Small intestine (tissue), 7 donors: Measurements from ENCODE around the gene RASGEF1C. TPM values are rescaled to one million over a fixed set of nuclear protein-coding genes. Genes with fewer than 3 reads are reported as not detected.
"Not testable (repeated sequence)": the region's sequence is repeated elsewhere in the genome, so short reads cannot be mapped to it uniquely, and the experiment has no call there.

Source experiments
- DNase-seq, 2 donors: peaks; one replicate each; pipeline versions ENCODE4 v3.0.0 to v3.0.0-alpha.2; 2013
- FAIRE-seq: peaks from 2 replicates; lab custom pipeline; 2012; peaks lifted over from hg19 to GRCh38; lab: Jason Lieb, UNC
- H3K27ac ChIP-seq, 3 donors: one replicate each; pipeline ENCODE4 v1.5.1; 2013; ENCODE audit warnings: low read length in 2 of 3, mild to moderate bottlenecking in 2 of 3, control low read depth in 1 of 3, inconsistent platforms in 1 of 3, low read depth in 1 of 3, moderate library complexity in 1 of 3
- H3K27me3 ChIP-seq, 3 donors: one replicate each; pipeline ENCODE4 v1.6.1; 2013; ENCODE audit warnings: low read length in 3 of 3, inconsistent platforms in 1 of 3; ENCODE audit not compliant: control insufficient read depth in 3 of 3, insufficient read depth in 3 of 3
- H3K36me3 ChIP-seq, 3 donors: one replicate each; pipeline ENCODE4 v1.6.1; 2013; ENCODE audit warnings: low read length in 3 of 3, inconsistent platforms in 1 of 3, low read depth in 1 of 3, mild to moderate bottlenecking in 1 of 3, moderate library complexity in 1 of 3; ENCODE audit not compliant: control insufficient read depth in 3 of 3, insufficient read depth in 2 of 3
- H3K4me1 ChIP-seq, 3 donors: one replicate each; pipeline ENCODE4 v1.6.1; 2013; ENCODE audit warnings: low read length in 2 of 3, inconsistent platforms in 1 of 3, low read depth in 1 of 3, mild to moderate bottlenecking in 1 of 3, moderate library complexity in 1 of 3; ENCODE audit not compliant: control insufficient read depth in 3 of 3, insufficient read depth in 2 of 3
- H3K4me3 ChIP-seq, 3 donors: one replicate each; pipeline ENCODE4 v1.5.1; 2013; ENCODE audit warnings: low read length in 3 of 3, control low read depth in 1 of 3, inconsistent platforms in 1 of 3, low read depth in 1 of 3, mild to moderate bottlenecking in 1 of 3, moderate library complexity in 1 of 3
- H3K9me3 ChIP-seq, 2 donors: one replicate each; pipeline ENCODE4 v1.6.1; 2013; ENCODE audit warnings: low read depth in 1 of 2, low read length in 1 of 2; ENCODE audit not compliant: control insufficient read depth in 2 of 2, insufficient read depth in 1 of 2
- WGBS, 3 donors: extraction: QIAGEN DNeasy Blood & Tissue Kit; methylation state at CpG; one replicate each; pipeline ENCODE4 v1.1.7; 2013; 5-methylcytosine and 5-hydroxymethylcytosine counted together
- polyA plus RNA-seq, 4 donors: library from polyadenylated mRNA; stranded (reverse) in 3 of 4; unstranded in 1 of 4; fragments of 200-250 nt in 3 of 4; fragments of 120-200 nt in 1 of 4; gene quantifications; one replicate each; pipeline versions ENCODE4 v1.2.1 to v1.2.3, GENCODE V29; 2013
- donor health status: healthy with polysubstance abuse.
- donor health status: control.
- donor health status: control.
- donor health status: Bipolar disorder and iron deficiency.
- donor health status: healthy.

RASGEF1C gene
- polyA plus RNA-seq, 4 donors: 0.37 to 0.54 (median 0.40) TPM; not detected in 1

GRCh38 chr5:180090769-180091546 lies 118.1 kb downstream of the RASGEF1C start:
- DNase-seq: peak; percentile 46 to 52
- FAIRE-seq: no peak

DNA sequence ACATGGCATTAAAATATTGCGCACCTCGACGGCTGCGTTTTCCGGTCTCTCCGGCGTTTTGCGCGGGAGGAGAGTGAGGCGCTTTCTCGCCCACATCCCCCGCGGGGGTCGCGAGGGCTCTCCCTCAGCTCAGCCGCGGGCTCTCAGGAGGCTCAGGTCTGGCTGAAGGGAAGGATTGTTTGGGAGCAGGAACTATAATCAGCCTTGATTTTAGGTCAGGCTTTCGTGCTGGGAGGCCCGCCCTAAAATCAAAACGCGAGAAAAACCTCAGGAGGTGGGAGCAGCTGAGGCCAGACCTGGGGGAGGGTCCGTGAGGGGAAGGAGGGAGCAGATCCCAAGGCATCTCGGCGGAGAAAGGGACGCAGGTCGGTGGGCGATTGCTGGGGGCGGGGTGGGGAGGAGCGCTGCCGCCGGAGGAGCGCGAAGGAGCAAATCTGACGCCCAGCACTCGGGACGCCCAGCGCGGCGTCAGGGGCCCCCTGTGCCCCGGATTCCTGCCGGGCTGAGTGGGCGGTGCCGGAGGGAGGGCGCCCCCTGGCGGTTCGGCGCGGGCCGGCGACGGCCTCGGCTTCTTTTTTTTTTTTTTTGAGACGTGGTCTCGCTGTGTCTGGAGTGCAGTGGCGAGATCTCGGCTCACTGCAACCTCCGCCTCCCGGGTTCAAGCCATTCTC lies 118.8 kb downstream of the RASGEF1C start:
- DNase-seq (peak; percentile 41 to 91), FAIRE-seq (no peak)
- H3K9me3 ChIP-seq: no peaks in the 10 kb centered on the region
- WGBS, 3 donors: 2 to 11% (median 9%) methylated on average over 45 to 58 of the region's 58 CpGs
- H3K36me3 ChIP-seq: no peaks in the 10 kb centered on the region
- H3K27ac ChIP-seq: peak overlapping the region in 1 of 3 donors; percentile 29
- H3K27me3 ChIP-seq: no peaks in the 10 kb centered on the region
- H3K4me3 ChIP-seq: peak overlapping the region; percentile 27 to 52 (median 33)
- peaks cover 0 to 9% (median 0%) of the 10 kb centered on the region in 3 donors for H3K4me1 ChIP-seq

More at GRCh38 chr5:180090769-180091546, 118.1 kb downstream of the RASGEF1C start:
- Histone ChIP-seq H3K27me3 (no peaks in the 10 kb centered on the region), H3K36me3 (no peaks in the 10 kb centered on the region), H3K4me1 (peaks cover 0 to 3% (median 0%) of the 10 kb centered on the region in 3 donors), H3K9me3 (no peaks in the 10 kb centered on the region), H3K27ac (no peak overlapping the region), H3K4me3 (peak overlapping the region in 2 of 3 donors; percentile 33 to 52)
- 8 to 24% (median 13%) methylated on average over 17 of the region's 17 CpGs for WGBS, 3 donors

DNA sequence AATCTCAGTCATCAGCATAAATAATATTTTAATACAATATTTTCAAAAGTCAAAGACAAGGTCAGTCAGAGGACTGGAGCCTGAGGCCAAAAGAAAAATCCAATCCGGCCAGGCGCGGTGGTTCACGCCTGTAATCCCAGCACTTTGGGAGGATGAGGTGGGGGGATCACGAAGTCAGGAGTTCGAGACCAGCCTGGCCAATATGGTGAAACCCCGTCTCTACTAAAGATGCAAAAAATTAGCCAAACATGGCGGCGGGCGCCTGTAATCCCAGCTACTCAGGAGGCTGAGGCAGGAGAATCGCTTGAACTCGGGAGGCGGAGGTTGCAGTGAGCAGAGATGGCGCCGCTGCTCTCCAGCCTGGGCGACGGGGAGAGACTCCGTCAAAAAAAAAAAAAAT lies 119.4 kb downstream of the RASGEF1C start:
- not testable (repeated sequence) for H3K36me3 ChIP-seq, DNase-seq, FAIRE-seq, H3K9me3 ChIP-seq, H3K27me3 ChIP-seq, H3K27ac ChIP-seq
- H3K4me1 ChIP-seq: peaks cover 0 to 12% (median 0%) of the 10 kb centered on the region in 3 donors
- WGBS, 3 donors: 76 to 91% (median 87%) methylated on average over 18 of the region's 18 CpGs
- peak overlapping the region in 1 of 3 donors; percentile 52 for H3K4me3 ChIP-seq

- Histone ChIP-seq H3K36me3 (no peaks in the 10 kb centered on the region), H3K4me1 (peaks cover 0 to 13% (median 0%) of the 10 kb centered on the region in 3 donors), H3K9me3 (no peaks in the 10 kb centered on the region), H3K27ac (no peak overlapping the region), H3K27me3 (no peaks in the 10 kb centered on the region), H3K4me3 (no peak overlapping the region)
- 93 to 95% (median 93%) methylated on average over 8 of the region's 8 CpGs for WGBS, 3 donors
- FAIRE-seq: no peak
- no peak for DNase-seq
Measured at GRCh38 chr5:180088561-180088960, 120.5 kb downstream of the RASGEF1C start.

GRCh38 chr5:180086816-180087399 lies 122.1 kb downstream of the RASGEF1C start:
- peaks cover 0 to 13% (median 0%) of the 10 kb centered on the region in 3 donors for H3K4me1 ChIP-seq
- no peak overlapping the region for H3K27ac ChIP-seq
- FAIRE-seq: no peak
- H3K27me3 ChIP-seq: no peaks in the 10 kb centered on the region
- no peaks in the 10 kb centered on the region for H3K9me3 ChIP-seq
- H3K36me3 ChIP-seq: no peaks in the 10 kb centered on the region
- WGBS, 3 donors: 78 to 84% (median 78%) methylated on average over 11 of the region's 11 CpGs
- H3K4me3 ChIP-seq: no peak overlapping the region
- no peak for DNase-seq

- Histone ChIP-seq H3K36me3 (no peaks in the 10 kb centered on the region), H3K27me3 (no peaks in the 10 kb centered on the region), H3K4me3 (no peak overlapping the region), H3K9me3 (no peaks in the 10 kb centered on the region), H3K4me1 (peaks cover 0 to 11% (median 0%) of the 10 kb centered on the region in 3 donors), H3K27ac (no peak overlapping the region)
- 49 to 59% (median 58%) methylated on average over 7 of the region's 7 CpGs for WGBS, 3 donors
- DNase-seq: no peak
- FAIRE-seq: no peak
Measured at GRCh38 chr5:180085837-180086236, 123.2 kb downstream of the RASGEF1C start.

DNA sequence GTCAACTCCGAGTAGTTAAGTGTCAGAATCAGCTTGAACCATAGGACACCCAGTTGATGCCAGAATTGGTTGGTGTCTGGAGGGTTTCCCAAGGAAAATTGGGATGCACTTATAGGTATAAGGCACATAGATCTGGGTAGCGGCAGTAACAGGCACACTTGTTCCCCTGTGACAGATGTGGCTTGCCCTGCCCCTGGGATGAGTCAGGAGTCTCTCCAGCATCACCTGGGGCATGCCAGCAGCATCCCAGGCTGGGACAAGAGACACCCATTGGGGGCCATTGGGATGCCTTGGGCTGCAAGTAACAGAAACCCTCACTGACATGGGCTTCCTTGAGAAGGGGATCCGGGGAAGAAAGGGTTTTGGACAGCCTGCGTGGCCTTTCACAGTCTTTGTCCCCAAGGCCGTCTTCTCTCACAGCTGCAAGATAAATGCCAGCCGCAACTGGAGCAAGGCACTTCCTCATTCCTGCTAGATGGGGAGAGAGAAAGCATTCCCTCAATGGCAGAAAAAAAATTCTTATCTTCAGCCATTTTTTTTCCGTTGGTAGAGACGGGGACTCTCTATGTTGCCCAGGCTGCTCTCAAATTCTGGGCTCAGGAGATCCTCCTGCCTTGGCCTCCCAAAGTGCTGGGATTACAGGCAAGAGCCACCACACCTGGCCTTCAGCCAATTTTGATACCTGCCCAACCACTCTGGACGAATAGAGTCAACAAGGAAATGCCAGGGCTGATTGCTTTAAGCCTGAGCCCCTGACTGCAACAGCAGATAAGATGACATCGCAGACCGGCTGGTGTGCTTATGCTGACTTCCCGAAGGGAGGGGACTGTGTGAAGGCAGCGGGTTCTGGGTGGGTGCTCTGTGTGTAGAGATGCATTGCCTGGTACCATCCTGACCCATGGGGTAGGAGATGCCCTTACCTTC lies 124.1 kb downstream of the RASGEF1C start:
- no peaks in the 10 kb centered on the region for H3K36me3 ChIP-seq
- H3K9me3 ChIP-seq: no peaks in the 10 kb centered on the region
- peak overlapping the region in 1 of 3 donors; percentile 41 for H3K27ac ChIP-seq
- H3K4me3 ChIP-seq: no peak overlapping the region
- H3K4me1 ChIP-seq: peaks cover 0 to 10% (median 0%) of the 10 kb centered on the region in 3 donors
- FAIRE-seq (no peak), DNase-seq (peak; percentile 76 to 84)
- 15 to 32% (median 22%) methylated on average over 13 of the region's 13 CpGs for WGBS, 3 donors
- peaks cover 0 to 1% (median 0%) of the 10 kb centered on the region in 3 donors for H3K27me3 ChIP-seq
